Islet precursor cell (in vitro differentiated cells): ENCODE measurements around the gene FLNB.

Experiments used
- DNase-seq: peaks from one replicate; pipeline ENCODE4 v3.0.0-alpha.2; 2018

The FLNB gene

GRCh38 chr3:58169371-58169770, 161.1 kb downstream of the FLNB start:
- DNase-seq: no peak

DNA sequence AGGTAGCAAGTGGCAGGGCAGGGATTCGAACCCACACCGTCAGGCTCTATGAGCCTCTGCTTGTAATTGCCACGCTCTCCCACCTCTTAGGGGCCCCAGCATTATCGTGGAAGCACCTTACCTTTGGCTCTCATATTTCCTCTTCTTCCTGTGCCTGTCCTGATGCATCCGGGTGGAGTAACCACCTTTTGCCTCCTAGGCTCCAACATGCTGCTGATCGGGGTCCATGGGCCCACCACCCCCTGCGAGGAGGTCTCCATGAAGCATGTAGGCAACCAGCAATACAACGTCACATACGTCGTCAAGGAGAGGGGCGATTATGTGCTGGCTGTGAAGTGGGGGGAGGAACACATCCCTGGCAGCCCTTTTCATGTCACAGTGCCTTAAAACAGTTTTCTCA, 162.2 kb downstream of the FLNB start:
- no peak for DNase-seq

DNA sequence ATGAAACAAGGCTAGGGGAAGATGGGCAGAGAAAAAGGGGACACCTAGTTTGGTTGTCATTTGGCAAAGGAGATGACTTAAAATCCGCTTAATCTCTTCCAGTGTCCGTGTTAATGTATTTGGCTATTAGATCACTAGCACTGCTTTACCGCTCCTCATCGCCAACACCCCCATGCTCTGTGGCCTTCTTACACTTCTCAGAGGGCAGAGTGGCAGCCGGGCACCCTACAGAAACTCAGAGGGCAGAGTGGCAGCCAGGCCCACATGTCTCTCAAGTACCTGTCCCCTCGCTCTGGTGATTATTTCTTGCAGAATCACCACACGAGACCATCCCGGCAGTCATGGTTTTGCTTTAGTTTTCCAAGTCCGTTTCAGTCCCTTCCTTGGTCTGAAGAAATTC, 162.9 kb downstream of the FLNB start:
- no peak for DNase-seq

GRCh38 chr3:58173029-58173668, 164.9 kb downstream of the FLNB start:
- DNase-seq: no peak

- peak; percentile 79 for DNase-seq
Measured at GRCh38 chr3:58173669-58174398, 165.6 kb downstream of the FLNB start.

DNA sequence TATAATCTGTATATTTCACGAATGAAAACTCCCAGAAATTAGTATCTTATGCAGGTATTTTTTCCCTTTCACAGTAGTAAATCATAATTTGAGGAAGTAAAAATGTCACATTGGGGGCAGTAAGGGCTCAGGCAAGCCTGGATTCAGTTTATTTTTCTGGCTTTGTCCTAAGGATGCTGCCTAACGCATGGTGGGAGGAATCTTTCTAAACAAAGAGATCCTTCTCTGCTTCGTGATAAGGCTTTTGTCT, 166.9 kb downstream of the FLNB start:
- DNase-seq: no peak

DNA sequence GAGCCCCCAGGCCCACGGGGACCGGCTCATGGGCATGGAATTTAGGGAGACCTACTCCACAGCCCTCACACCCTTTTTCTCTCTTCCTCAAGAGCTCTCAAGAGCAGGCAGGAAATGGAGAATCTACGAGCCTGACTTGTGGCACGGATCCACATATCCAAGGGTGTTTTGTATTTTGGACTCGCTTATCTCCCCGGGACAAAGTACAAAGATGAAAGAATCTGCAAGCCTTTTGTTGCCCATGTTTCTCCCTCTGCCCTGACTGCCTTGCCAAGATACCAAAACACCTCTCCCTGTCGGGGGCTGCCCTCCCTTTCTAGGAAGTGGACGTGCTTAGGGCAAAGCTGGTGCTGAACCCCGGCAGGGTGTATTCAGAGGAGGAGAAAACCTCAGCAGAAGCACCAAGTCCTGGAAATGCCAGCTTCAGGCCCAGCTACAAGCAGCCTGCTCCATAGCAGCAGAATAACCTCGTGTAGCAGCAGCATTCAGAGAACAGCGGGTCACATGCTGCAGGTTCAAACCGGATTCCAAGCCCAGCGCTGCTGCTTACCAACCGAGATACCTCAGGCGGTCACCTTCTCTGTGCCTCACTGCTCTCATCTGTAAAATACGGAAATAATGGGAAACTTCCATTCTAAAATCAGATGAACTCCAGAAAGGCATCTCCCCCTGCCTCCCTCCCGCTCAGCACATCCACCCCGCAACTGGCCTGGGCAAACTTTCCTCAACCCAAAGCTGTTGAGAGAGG, 167.4 kb downstream of the FLNB start:
- DNase-seq: peak; percentile 67

- no peak for DNase-seq
Measured at GRCh38 chr3:58176185-58176530, 167.9 kb downstream of the FLNB start.

DNA sequence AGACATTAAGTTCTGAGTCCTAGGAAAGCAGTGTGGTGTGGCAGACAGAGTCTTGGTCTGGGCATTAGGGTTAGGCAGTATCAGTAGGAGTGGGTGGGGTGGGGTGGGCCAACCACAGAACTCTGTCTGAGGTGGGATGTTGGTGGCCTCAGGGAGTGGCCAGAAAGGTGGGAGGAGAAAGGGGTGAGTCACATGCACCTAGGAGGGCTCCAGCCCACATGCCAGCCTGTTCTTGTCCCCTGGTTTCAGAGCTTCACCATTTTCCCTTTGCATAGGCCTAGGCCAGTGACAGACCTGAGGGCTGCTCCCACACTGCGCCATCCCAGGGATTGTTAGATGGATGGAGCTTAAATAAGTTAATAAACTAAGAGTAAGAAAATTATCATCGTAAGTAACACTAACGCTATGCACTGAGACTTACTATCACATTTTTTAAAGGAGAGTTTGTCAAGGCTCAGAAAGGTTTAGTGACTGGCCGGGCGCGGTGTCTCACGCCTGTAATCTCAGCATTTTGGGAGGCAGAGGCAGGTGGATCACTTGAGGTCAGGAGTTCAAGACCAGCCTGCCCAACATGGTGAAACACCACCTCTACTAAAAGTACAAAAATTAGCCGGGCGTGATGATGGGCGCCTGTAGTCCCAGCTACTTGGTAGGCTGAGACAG, 168.7 kb downstream of the FLNB start:
- peak; percentile 71 for DNase-seq

GRCh38 chr3:58177747-58178527, 169.7 kb downstream of the FLNB start:
- peak; percentile 94 for DNase-seq

DNA sequence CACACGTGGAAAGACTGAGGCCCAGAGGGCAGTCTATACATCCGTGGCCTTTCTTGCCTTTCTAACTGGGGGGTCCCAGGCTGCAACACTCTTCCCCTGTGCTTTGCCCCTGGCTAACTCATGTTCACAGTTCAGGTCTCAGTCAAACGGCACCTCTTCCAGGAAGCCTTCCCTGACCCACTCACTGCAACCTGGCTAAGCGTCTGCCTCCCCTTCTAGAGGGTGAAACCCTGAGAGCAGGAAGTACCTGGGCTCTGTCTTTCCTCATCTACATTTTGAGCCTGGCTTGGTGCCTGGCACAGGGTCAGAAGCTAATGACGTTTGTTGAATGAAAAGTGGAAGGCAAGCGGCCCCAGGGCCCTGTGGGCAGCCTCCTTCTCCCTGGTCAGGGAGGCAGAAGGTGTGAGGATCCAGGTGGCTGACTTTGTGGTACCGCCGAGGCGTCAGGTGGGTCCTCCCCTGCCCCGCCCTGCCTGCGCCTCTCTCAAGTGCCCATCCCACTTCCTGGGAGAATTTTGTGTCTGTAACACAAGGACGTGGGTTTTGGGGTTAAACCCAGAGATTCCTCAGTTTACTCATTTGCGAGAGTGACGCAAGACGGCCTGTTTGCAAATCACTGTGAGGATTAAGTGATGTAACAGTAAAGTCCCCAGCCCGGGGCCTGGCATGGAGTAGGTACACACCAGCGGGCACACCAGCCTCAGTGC, 170.5 kb downstream of the FLNB start:
- DNase-seq: no peak

GRCh38 chr3:58179235-58180098, 171.2 kb downstream of the FLNB start:
- no peak for DNase-seq

DNA sequence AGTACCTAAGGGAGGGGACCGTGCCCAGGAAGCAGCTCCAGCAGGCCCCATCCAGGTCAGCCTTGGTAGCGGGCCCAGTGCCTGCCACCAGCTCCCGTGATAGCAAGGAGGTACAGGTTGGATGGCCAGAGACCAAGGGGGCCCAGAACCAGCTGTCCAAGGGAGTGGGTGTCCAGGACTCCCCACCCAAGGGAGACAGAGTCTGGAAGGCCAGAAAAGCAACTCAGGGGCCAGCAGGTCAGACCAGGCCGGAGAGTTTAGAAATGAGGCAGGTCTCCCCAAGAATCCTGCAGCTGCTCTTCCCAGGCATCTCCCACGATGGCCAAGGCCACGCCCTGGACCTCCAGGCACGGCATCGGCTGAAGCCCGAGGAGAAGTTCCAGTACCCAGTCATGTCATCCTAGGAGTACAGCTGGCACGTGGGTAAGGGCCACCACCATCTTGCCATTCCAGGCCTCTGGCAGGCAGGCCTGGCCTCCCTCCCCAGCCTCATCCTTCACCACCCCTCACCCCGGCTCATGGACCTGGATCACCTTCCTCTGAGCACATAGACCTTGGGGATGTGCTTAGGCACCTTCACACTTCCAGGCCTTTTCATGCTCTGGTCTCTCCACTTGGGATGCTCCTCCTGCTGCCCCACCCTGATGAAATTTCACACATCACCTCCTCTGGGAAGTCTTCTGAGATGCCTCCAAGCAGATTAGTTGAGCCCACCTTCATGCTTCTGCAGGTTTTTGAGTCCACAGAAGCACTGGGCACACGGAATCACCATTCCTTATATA, 172.1 kb downstream of the FLNB start:
- no peak for DNase-seq

DNA sequence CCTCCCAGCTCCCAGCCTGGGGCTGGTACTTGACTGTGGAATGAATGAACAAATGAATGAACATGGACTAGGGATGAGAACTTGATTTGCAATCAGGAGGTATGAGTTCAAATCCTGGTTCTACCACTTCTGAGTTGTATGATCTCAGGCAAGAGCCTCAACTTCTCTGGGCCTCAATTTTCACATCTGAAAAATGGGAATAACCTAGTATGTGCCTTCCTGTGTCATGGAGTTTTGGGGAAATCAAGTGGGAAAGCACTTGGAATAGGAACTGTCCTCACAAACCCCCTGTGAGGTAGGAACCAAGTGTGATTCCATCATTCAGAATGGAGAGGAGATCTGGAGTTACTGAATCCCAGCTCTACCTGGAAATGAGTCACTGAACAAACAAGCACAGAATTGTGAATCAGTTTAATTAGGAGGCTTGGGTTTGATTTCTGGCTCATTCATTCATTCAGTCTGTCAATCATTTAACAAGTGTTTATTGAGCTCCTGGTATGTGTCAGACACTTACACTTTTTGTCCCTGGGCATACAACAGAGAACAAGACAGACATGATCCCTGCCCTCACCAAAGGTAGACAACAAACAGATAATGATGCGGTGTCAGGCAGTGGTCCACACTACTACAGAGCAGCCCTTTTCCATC, 172.8 kb downstream of the FLNB start:
- no peak for DNase-seq

DNA sequence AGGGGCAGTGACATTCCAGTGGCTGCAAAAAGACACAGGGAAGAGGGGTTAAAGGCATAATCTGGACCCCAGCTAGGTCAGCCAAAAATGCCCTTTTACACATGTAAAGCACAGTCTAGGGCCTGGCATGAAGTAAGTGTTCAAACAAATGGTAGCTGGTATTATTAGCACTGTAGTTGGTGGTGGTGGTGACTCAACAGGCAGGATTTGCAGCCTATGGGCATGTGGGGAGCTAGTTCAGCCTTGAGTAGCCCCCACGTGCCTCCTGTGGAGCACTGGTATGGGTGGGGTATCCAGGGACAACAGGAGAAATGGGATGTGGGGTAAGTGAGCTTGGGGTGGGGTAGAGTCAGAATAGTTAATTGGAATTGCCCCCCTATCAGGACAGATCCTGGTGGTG, 175.0 kb downstream of the FLNB start:
- DNase-seq: no peak

GRCh38 chr3:58183891-58184290, 175.7 kb downstream of the FLNB start:
- DNase-seq: no peak

DNA sequence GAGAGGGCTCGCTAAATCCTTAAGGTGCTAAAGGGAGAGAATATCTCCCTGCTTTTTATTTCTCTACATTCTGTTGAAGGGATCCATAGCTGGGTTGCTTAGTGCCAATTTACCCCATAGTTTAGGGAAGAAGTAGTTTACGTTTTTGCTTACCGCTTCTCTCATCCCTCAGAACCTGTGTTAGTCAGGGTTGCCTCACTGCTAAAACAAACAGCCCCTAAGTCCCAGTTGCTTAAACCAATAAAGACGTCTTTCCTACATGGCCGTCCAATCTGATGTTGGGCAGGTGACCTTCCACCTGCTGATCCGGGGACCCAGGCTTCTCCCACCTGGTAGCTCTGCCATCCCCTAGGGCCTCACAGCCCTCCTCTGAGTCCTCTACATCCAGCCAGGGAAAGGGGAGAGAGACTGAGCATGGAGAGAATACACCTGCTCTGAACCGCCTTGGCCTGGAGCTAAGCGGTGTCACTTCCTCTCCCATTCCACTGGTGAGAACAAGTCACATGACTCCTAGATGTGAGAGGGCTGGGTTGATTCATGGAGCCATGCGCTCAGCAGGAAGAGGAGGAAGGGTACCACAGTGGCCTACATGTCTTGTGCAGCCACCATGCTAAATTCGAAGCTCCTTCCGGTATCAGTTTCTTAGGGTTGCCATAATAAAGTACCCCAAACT, 176.2 kb downstream of the FLNB start:
- DNase-seq: no peak

GRCh38 chr3:58184982-58185360, 176.7 kb downstream of the FLNB start:
- no peak for DNase-seq

DNA sequence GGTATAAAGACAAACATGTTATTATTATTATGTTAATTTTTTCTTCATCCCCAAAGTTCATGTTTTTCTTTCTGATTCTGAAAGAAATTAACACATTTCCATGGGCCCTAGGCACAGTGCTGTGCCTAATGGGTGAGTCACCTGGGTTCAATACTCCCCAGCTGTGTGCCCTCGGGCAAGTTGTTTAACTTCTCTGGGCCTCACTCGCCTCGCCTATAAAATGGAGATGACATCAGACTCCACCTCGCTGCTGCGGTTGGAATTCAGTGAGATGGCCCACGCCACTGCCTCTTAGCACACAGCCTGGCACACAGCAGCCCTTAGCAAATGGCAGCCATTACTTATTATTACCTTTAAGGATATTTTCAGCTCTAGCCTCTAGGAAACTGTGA, 179.9 kb downstream of the FLNB start:
- DNase-seq: peak; percentile 86
